Measurements from ENCODE around the gene CDAN1. TPM values are rescaled to one million over a fixed set of nuclear protein-coding genes. Genes with fewer than 3 reads are reported as not detected.

The CDAN1 gene
- total RNA-seq, 1 donor from 2014 or later = 24.2 TPM

- H3K4me3 Mint-ChIP-seq (ENCODE audit: low read depth) = no peak overlapping the region
- H3K27me3 Mint-ChIP-seq (ENCODE audit: low read depth) = no peaks in the 10 kb centered on the region
- intact Hi-C loops (cut with micrococcal nuclease) = no loop called here
- no peaks in the 10 kb centered on the region for H3K4me1 Mint-ChIP-seq (ENCODE audit: low read depth)
- no peaks in the 10 kb centered on the region for H3K36me3 Mint-ChIP-seq (ENCODE audit: low read depth)
- no peak for DNase-seq (ENCODE audit: low spot score)
- no peaks in the 10 kb centered on the region for H3K9me3 Mint-ChIP-seq
- H3K27ac Mint-ChIP-seq = no peak overlapping the region
These were observed 20.3 kb downstream of the CDAN1 start for GRCh38 chr15:42716626-42717025.

GRCh38 chr15:42716125-42716524 is 20.8 kb downstream of the CDAN1 start:
- Mint-ChIP-seq H3K27me3 (ENCODE audit: low read depth) (no peaks in the 10 kb centered on the region), H3K4me1 (ENCODE audit: low read depth) (no peaks in the 10 kb centered on the region), H3K4me3 (ENCODE audit: low read depth) (no peak overlapping the region), H3K9me3 (no peaks in the 10 kb centered on the region), H3K27ac (no peak overlapping the region), H3K36me3 (ENCODE audit: low read depth) (no peaks in the 10 kb centered on the region)
- intact Hi-C loops (cut with micrococcal nuclease) = no loop called here
- DNase-seq (ENCODE audit: low spot score) = no peak

GRCh38 chr15:42712584-42712983 is 24.3 kb downstream of the CDAN1 start:
- Mint-ChIP-seq H3K27ac (no peak overlapping the region), H3K27me3 (ENCODE audit: low read depth) (no peaks in the 10 kb centered on the region), H3K4me3 (ENCODE audit: low read depth) (no peak overlapping the region), H3K4me1 (ENCODE audit: low read depth) (peaks cover 4% of the 10 kb centered on the region), H3K9me3 (no peaks in the 10 kb centered on the region), H3K36me3 (ENCODE audit: low read depth) (no peaks in the 10 kb centered on the region)
- DNase-seq (ENCODE audit: low spot score) = no peak
- intact Hi-C loops (cut with micrococcal nuclease) = no loop called here

DNA sequence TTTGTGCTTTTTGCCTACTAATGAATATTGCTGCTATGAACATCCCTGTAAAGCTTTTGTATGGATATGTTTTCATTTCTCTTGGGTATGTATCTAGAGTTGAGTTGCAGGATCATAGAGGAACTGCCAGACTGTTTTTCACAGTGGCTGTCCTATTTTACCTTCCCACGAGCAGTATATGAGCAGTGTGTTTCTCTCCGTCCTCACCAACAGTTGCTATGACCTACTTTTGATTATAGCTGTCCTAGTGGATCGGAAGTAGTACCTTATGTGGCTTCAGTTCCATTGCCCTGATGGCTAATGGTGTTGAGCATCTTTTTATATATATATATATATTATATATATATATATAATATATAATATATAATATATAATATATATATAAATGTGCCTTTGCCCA is 25.2 kb downstream of the CDAN1 start:
- Mint-ChIP-seq H3K4me1 (ENCODE audit: low read depth) (peaks cover 4% of the 10 kb centered on the region), H3K9me3 (no peaks in the 10 kb centered on the region), H3K27ac (no peak overlapping the region), H3K4me3 (ENCODE audit: low read depth) (no peak overlapping the region), H3K36me3 (ENCODE audit: low read depth) (no peaks in the 10 kb centered on the region), H3K27me3 (ENCODE audit: low read depth) (no peaks in the 10 kb centered on the region)
- DNase-seq (ENCODE audit: low spot score) = no peak
- intact Hi-C loops (cut with micrococcal nuclease) = no loop called here

GRCh38 chr15:42710662-42711061 is 26.3 kb downstream of the CDAN1 start:
- H3K4me3 Mint-ChIP-seq (ENCODE audit: low read depth) = no peak overlapping the region
- no peaks in the 10 kb centered on the region for H3K9me3 Mint-ChIP-seq
- no peaks in the 10 kb centered on the region for H3K36me3 Mint-ChIP-seq (ENCODE audit: low read depth)
- intact Hi-C loops (cut with micrococcal nuclease) = no loop called here
- peaks cover 4% of the 10 kb centered on the region for H3K4me1 Mint-ChIP-seq (ENCODE audit: low read depth)
- no peaks in the 10 kb centered on the region for H3K27me3 Mint-ChIP-seq (ENCODE audit: low read depth)
- no peak for DNase-seq (ENCODE audit: low spot score)
- no peak overlapping the region for H3K27ac Mint-ChIP-seq

- DNase-seq (ENCODE audit: low spot score) = no peak
- Mint-ChIP-seq H3K4me1 (ENCODE audit: low read depth) (peaks cover 5% of the 10 kb centered on the region), H3K9me3 (no peaks in the 10 kb centered on the region), H3K36me3 (ENCODE audit: low read depth) (no peaks in the 10 kb centered on the region), H3K27ac (no peak overlapping the region), H3K27me3 (ENCODE audit: low read depth) (no peaks in the 10 kb centered on the region), H3K4me3 (ENCODE audit: low read depth) (no peak overlapping the region)
- intact Hi-C loops (cut with micrococcal nuclease) = no loop called here
These were observed 28.9 kb downstream of the CDAN1 start for GRCh38 chr15:42707873-42708544.

DNA sequence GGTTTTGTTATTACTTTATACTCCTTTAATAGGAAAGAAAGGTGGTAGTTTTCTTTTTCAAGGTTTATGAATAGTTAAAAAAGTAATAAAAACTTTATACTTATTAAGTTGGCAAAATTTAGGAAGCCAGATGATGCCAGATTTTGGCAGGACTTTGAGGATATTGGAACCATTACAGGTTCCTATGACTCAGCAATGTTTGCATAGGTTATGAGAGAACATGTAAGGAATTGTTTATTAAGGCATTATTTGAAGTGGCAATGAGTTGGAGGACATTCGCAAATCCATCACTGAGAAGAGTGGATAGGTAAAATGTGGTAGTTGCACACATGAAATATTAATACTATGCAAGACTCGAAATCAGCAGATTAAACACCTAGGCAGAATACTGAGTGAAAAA is 29.9 kb downstream of the CDAN1 start:
- Mint-ChIP-seq H3K4me3 (ENCODE audit: low read depth) (no peak overlapping the region), H3K27ac (no peak overlapping the region), H3K4me1 (ENCODE audit: low read depth) (peaks cover 5% of the 10 kb centered on the region), H3K9me3 (no peaks in the 10 kb centered on the region), H3K27me3 (ENCODE audit: low read depth) (no peaks in the 10 kb centered on the region), H3K36me3 (ENCODE audit: low read depth) (no peaks in the 10 kb centered on the region)
- intact Hi-C loops (cut with micrococcal nuclease) = no loop called here
- no peak for DNase-seq (ENCODE audit: low spot score)

GRCh38 chr15:42705336-42705735 is 31.6 kb downstream of the CDAN1 start:
- Mint-ChIP-seq H3K27me3 (ENCODE audit: low read depth) (no peaks in the 10 kb centered on the region), H3K27ac (no peak overlapping the region), H3K4me3 (ENCODE audit: low read depth) (no peak overlapping the region), H3K9me3 (no peaks in the 10 kb centered on the region), H3K36me3 (ENCODE audit: low read depth) (peaks cover 5% of the 10 kb centered on the region), H3K4me1 (ENCODE audit: low read depth) (peaks cover 5% of the 10 kb centered on the region)
- intact Hi-C loops (cut with micrococcal nuclease) = no loop called here
- no peak for DNase-seq (ENCODE audit: low spot score)

GRCh38 chr15:42704492-42704926 is 32.4 kb downstream of the CDAN1 start:
- intact Hi-C loops (cut with micrococcal nuclease) = loop anchor here (1.0 kb wide), 1 partner anchor 222 kb away; no protein-coding TSS in a partner anchor
- Mint-ChIP-seq H3K9me3 (no peaks in the 10 kb centered on the region), H3K27me3 (ENCODE audit: low read depth) (no peaks in the 10 kb centered on the region), H3K4me3 (ENCODE audit: low read depth) (no peak overlapping the region), H3K36me3 (ENCODE audit: low read depth) (peaks cover 9% of the 10 kb centered on the region), H3K4me1 (ENCODE audit: low read depth) (peaks cover 5% of the 10 kb centered on the region), H3K27ac (no peak overlapping the region)
- peak; percentile 42 for DNase-seq (ENCODE audit: low spot score)

GRCh38 chr15:42696626-42697025 is 40.3 kb downstream of the CDAN1 start:
- no peaks in the 10 kb centered on the region for H3K27me3 Mint-ChIP-seq (ENCODE audit: low read depth)
- H3K4me3 Mint-ChIP-seq (ENCODE audit: low read depth) = no peak overlapping the region
- DNase-seq (ENCODE audit: low spot score) = no peak
- no peak overlapping the region for H3K27ac Mint-ChIP-seq
- peaks cover under 1% of the 10 kb centered on the region for H3K4me1 Mint-ChIP-seq (ENCODE audit: low read depth)
- intact Hi-C loops (cut with micrococcal nuclease) = no loop called here
- H3K36me3 Mint-ChIP-seq (ENCODE audit: low read depth) = peaks cover 11% of the 10 kb centered on the region
- H3K9me3 Mint-ChIP-seq = no peaks in the 10 kb centered on the region

GRCh38 chr15:42695527-42696071 is 41.3 kb downstream of the CDAN1 start:
- Mint-ChIP-seq H3K36me3 (ENCODE audit: low read depth) (peaks cover 7% of the 10 kb centered on the region), H3K27ac (no peak overlapping the region), H3K9me3 (no peaks in the 10 kb centered on the region), H3K4me3 (ENCODE audit: low read depth) (no peak overlapping the region), H3K4me1 (ENCODE audit: low read depth) (peaks cover 9% of the 10 kb centered on the region), H3K27me3 (ENCODE audit: low read depth) (no peaks in the 10 kb centered on the region)
- intact Hi-C loops (cut with micrococcal nuclease) = no loop called here
- DNase-seq (ENCODE audit: low spot score) = no peak

GRCh38 chr15:42694398-42694797 is 42.5 kb downstream of the CDAN1 start:
- peaks cover 14% of the 10 kb centered on the region for H3K4me1 Mint-ChIP-seq (ENCODE audit: low read depth)
- peaks cover 3% of the 10 kb centered on the region for H3K36me3 Mint-ChIP-seq (ENCODE audit: low read depth)
- intact Hi-C loops (cut with micrococcal nuclease) = no loop called here
- no peaks in the 10 kb centered on the region for H3K9me3 Mint-ChIP-seq
- no peak overlapping the region for H3K27ac Mint-ChIP-seq
- no peak for DNase-seq (ENCODE audit: low spot score)
- no peak overlapping the region for H3K4me3 Mint-ChIP-seq (ENCODE audit: low read depth)
- no peaks in the 10 kb centered on the region for H3K27me3 Mint-ChIP-seq (ENCODE audit: low read depth)

- Mint-ChIP-seq H3K9me3 (no peaks in the 10 kb centered on the region), H3K27ac (peak overlapping the region; percentile 9), H3K27me3 (ENCODE audit: low read depth) (no peaks in the 10 kb centered on the region), H3K4me1 (ENCODE audit: low read depth) (peaks cover 14% of the 10 kb centered on the region), H3K36me3 (ENCODE audit: low read depth) (peaks cover 3% of the 10 kb centered on the region), H3K4me3 (ENCODE audit: low read depth) (no peak overlapping the region)
- DNase-seq (ENCODE audit: low spot score) = no peak
- intact Hi-C loops (cut with micrococcal nuclease) = no loop called here
These were observed 43.0 kb downstream of the CDAN1 start for GRCh38 chr15:42693942-42694341.
